CD8-positive, alpha-beta memory T cell (primary cell): ENCODE measurements around the gene AOPEP. TPM values are rescaled to one million over a fixed set of nuclear protein-coding genes. Genes with fewer than 3 reads are reported as not detected.

Experiments
- CTCF ChIA-PET: fragments of 350-600 bp; sonication (Branson Sonifier 250); formaldehyde crosslinking; loops from one replicate; lab custom pipeline; 2021; ENCODE audit warnings: antibody characterized with exemption; lab: Charles Lee
- POLR2A ChIA-PET: fragments of 350-600 bp; sonication (Branson Sonifier 250); formaldehyde crosslinking; loops from one replicate; lab custom pipeline; 2021; ENCODE audit warnings: antibody characterized with exemption; lab: Charles Lee
- DNase-seq, 5 donors: peaks; one replicate each; pipeline versions ENCODE4 v3.0.0 to v3.0.0-alpha.2; 2020 to 2022; ENCODE audit warnings: mixed read lengths in 1 of 5
- H3K27ac ChIP-seq: one replicate; pipeline ENCODE4 v1.7.0; 2013; ENCODE audit warnings: low read depth, mild to moderate bottlenecking, low read length, moderate library complexity
- H3K27me3 ChIP-seq: 2 replicates; pipeline ENCODE4 v1.7.0; 2013; ENCODE audit warnings: low read length, mild to moderate bottlenecking; ENCODE audit not compliant: insufficient read depth, poor library complexity, severe bottlenecking
- H3K36me3 ChIP-seq: 2 replicates; pipeline ENCODE4 v1.7.0; 2013; ENCODE audit warnings: mild to moderate bottlenecking, low read length, moderate library complexity; ENCODE audit not compliant: insufficient read depth
- H3K4me1 ChIP-seq: 2 replicates; pipeline ENCODE4 v1.7.0; 2013; ENCODE audit warnings: mild to moderate bottlenecking, low read length, moderate library complexity; ENCODE audit not compliant: insufficient read depth
- H3K4me3 ChIP-seq: 2 replicates; pipeline ENCODE4 v1.7.0; 2013; ENCODE audit warnings: mild to moderate bottlenecking, low read length
- H3K9me3 ChIP-seq: 2 replicates; pipeline ENCODE4 v1.7.0; 2013; ENCODE audit warnings: mild to moderate bottlenecking, low read length
- H3K27ac Mint-ChIP-seq, 8 donors: one replicate each; pipeline ENCODE4 v1.8.0; 2020 to 2021; ENCODE audit warnings: mixed read lengths in 8 of 8, mild to moderate bottlenecking in 6 of 8, inconsistent platforms in 3 of 8, moderate library complexity in 3 of 8
- H3K27me3 Mint-ChIP-seq, 2 donors: one replicate each; pipeline ENCODE4 v1.8.0; 2020 to 2021; ENCODE audit warnings: mixed read lengths in 2 of 2, mild to moderate bottlenecking in 1 of 2, moderate library complexity in 1 of 2
- H3K36me3 Mint-ChIP-seq, 3 donors: one replicate each; pipeline ENCODE4 v1.8.0; 2020 to 2021; ENCODE audit warnings: mixed read lengths in 3 of 3, inconsistent platforms in 1 of 3, mild to moderate bottlenecking in 1 of 3
- H3K4me1 Mint-ChIP-seq, 3 donors: one replicate each; pipeline ENCODE4 v1.8.0; 2020 to 2021; ENCODE audit warnings: mixed read lengths in 3 of 3, inconsistent platforms in 1 of 3, mild to moderate bottlenecking in 1 of 3
- H3K4me3 Mint-ChIP-seq, 7 donors: one replicate each; pipeline ENCODE4 v1.8.0; 2020 to 2021; ENCODE audit warnings: mixed read lengths in 7 of 7, mild to moderate bottlenecking in 6 of 7, moderate library complexity in 4 of 7, inconsistent platforms in 2 of 7
- H3K9me3 Mint-ChIP-seq, 5 donors: one replicate each; pipeline ENCODE4 v1.8.0; 2020 to 2022; ENCODE audit warnings: mixed read lengths in 5 of 5, mild to moderate bottlenecking in 3 of 5, moderate library complexity in 2 of 5, inconsistent platforms in 1 of 5
- polyA plus RNA-seq: library from polyadenylated mRNA; unstranded; fragments of 300-500 nt; fragmentation: Illumina TruSeq; gene quantifications from one replicate; pipeline ENCODE4 v1.2.3, GENCODE V29; 2021
- total RNA-seq, 2 experiments: library from RNA; stranded (reverse); gene quantifications; one replicate each; pipeline ENCODE4 v1.2.3, GENCODE V29; 2021

Gene AOPEP
- total and polyA plus RNA-seq, 3 experiments from 2014 or later, result 4.2 to 7.1 (median 6.9) TPM

GRCh38 chr9:94907264-94907936, 180.9 kb downstream of the AOPEP start:
- H3K4me3 Mint-ChIP-seq, result no peak overlapping the region
- peaks cover 0 to 3% (median 0%) of the 10 kb centered on the region in 3 donors for H3K36me3 Mint-ChIP-seq
- Histone ChIP-seq H3K4me1 (no peaks in the 10 kb centered on the region), H3K27ac (no peak overlapping the region), H3K4me3 (no peak overlapping the region), H3K36me3 (no peaks in the 10 kb centered on the region), H3K9me3 (no peaks in the 10 kb centered on the region), H3K27me3 (no peaks in the 10 kb centered on the region)
- no peaks in the 10 kb centered on the region for H3K4me1 Mint-ChIP-seq
- POLR2A ChIA-PET, result no interaction called here
- no peaks in the 10 kb centered on the region for H3K27me3 Mint-ChIP-seq
- peak overlapping the region in 1 of 8 donors; percentile 7 for H3K27ac Mint-ChIP-seq
- CTCF ChIA-PET, result no interaction called here
- no peak for DNase-seq
- H3K9me3 Mint-ChIP-seq, result no peaks in the 10 kb centered on the region

GRCh38 chr9:94908011-94908563, 181.6 kb downstream of the AOPEP start:
- H3K4me1 ChIP-seq, result no peaks in the 10 kb centered on the region
- no peaks in the 10 kb centered on the region for H3K27me3 Mint-ChIP-seq
- H3K4me1 Mint-ChIP-seq, result no peaks in the 10 kb centered on the region
- H3K9me3 ChIP-seq, result no peaks in the 10 kb centered on the region
- no peak overlapping the region for H3K4me3 ChIP-seq
- DNase-seq, result peak in 1 of 5 donors; percentile 7
- no peak overlapping the region for H3K27ac ChIP-seq
- H3K36me3 ChIP-seq, result no peaks in the 10 kb centered on the region
- ChIA-PET POLR2A (no interaction called here), CTCF (no interaction called here)
- H3K4me3 Mint-ChIP-seq, result no peak overlapping the region
- no peaks in the 10 kb centered on the region for H3K9me3 Mint-ChIP-seq
- no peak overlapping the region for H3K27ac Mint-ChIP-seq
- H3K27me3 ChIP-seq, result no peaks in the 10 kb centered on the region
- peaks cover 0 to 3% (median 0%) of the 10 kb centered on the region in 3 donors for H3K36me3 Mint-ChIP-seq

GRCh38 chr9:94908583-94909249, 182.2 kb downstream of the AOPEP start:
- Histone ChIP-seq H3K36me3 (no peaks in the 10 kb centered on the region), H3K9me3 (no peaks in the 10 kb centered on the region), H3K4me1 (no peaks in the 10 kb centered on the region), H3K4me3 (no peak overlapping the region), H3K27me3 (no peaks in the 10 kb centered on the region), H3K27ac (no peak overlapping the region)
- no peak overlapping the region for H3K4me3 Mint-ChIP-seq
- CTCF ChIA-PET, result no interaction called here
- H3K27ac Mint-ChIP-seq, result no peak overlapping the region
- no peaks in the 10 kb centered on the region for H3K4me1 Mint-ChIP-seq
- H3K27me3 Mint-ChIP-seq, result no peaks in the 10 kb centered on the region
- POLR2A ChIA-PET, result no interaction called here
- H3K9me3 Mint-ChIP-seq, result no peaks in the 10 kb centered on the region
- DNase-seq, result no peak
- peaks cover 0 to 3% (median 0%) of the 10 kb centered on the region in 3 donors for H3K36me3 Mint-ChIP-seq

GRCh38 chr9:94909250-94909894, 182.9 kb downstream of the AOPEP start:
- POLR2A ChIA-PET, result no interaction called here
- Mint-ChIP-seq H3K36me3 (no peaks in the 10 kb centered on the region), H3K27me3 (no peaks in the 10 kb centered on the region), H3K27ac (no peak overlapping the region), H3K4me1 (no peaks in the 10 kb centered on the region), H3K9me3 (no peaks in the 10 kb centered on the region), H3K4me3 (no peak overlapping the region)
- H3K4me1 ChIP-seq, result no peaks in the 10 kb centered on the region
- no peaks in the 10 kb centered on the region for H3K36me3 ChIP-seq
- H3K27me3 ChIP-seq, result no peaks in the 10 kb centered on the region
- H3K27ac ChIP-seq, result no peak overlapping the region
- no peak overlapping the region for H3K4me3 ChIP-seq
- DNase-seq, result no peak
- CTCF ChIA-PET, result no interaction called here
- no peaks in the 10 kb centered on the region for H3K9me3 ChIP-seq

- Histone ChIP-seq H3K4me1 (no peaks in the 10 kb centered on the region), H3K27me3 (no peaks in the 10 kb centered on the region), H3K9me3 (no peaks in the 10 kb centered on the region), H3K36me3 (no peaks in the 10 kb centered on the region), H3K27ac (no peak overlapping the region), H3K4me3 (no peak overlapping the region)
- Mint-ChIP-seq H3K36me3 (no peaks in the 10 kb centered on the region), H3K4me3 (no peak overlapping the region), H3K9me3 (no peaks in the 10 kb centered on the region), H3K27ac (no peak overlapping the region), H3K4me1 (no peaks in the 10 kb centered on the region), H3K27me3 (no peaks in the 10 kb centered on the region)
- ChIA-PET CTCF (no interaction called here), POLR2A (no interaction called here)
- DNase-seq, result no peak
These were observed 183.6 kb downstream of the AOPEP start for GRCh38 chr9:94909965-94910730.

GRCh38 chr9:94911211-94911610, 184.7 kb downstream of the AOPEP start:
- no peak overlapping the region for H3K4me3 ChIP-seq
- no peaks in the 10 kb centered on the region for H3K9me3 ChIP-seq
- H3K4me3 Mint-ChIP-seq, result no peak overlapping the region
- no peaks in the 10 kb centered on the region for H3K36me3 ChIP-seq
- H3K4me1 ChIP-seq, result no peaks in the 10 kb centered on the region
- no peaks in the 10 kb centered on the region for H3K27me3 Mint-ChIP-seq
- peaks cover 0 to 5% (median 0%) of the 10 kb centered on the region in 3 donors for H3K36me3 Mint-ChIP-seq
- H3K27ac Mint-ChIP-seq, result no peak overlapping the region
- ChIA-PET CTCF (no interaction called here), POLR2A (interaction anchor here (0.6 kb wide), 1 partner anchor 15 kb away, joined by 3 read pairs; no protein-coding TSS in a partner anchor)
- no peak for DNase-seq
- H3K4me1 Mint-ChIP-seq, result no peaks in the 10 kb centered on the region
- H3K27ac ChIP-seq, result no peak overlapping the region
- no peaks in the 10 kb centered on the region for H3K27me3 ChIP-seq
- H3K9me3 Mint-ChIP-seq, result no peaks in the 10 kb centered on the region

- H3K9me3 ChIP-seq, result no peaks in the 10 kb centered on the region
- no peaks in the 10 kb centered on the region for H3K27me3 ChIP-seq
- CTCF ChIA-PET, result no interaction called here
- Mint-ChIP-seq H3K27me3 (no peaks in the 10 kb centered on the region), H3K27ac (no peak overlapping the region), H3K4me3 (no peak overlapping the region), H3K4me1 (no peaks in the 10 kb centered on the region), H3K36me3 (peaks cover 0 to 5% (median 0%) of the 10 kb centered on the region in 3 donors), H3K9me3 (no peaks in the 10 kb centered on the region)
- POLR2A ChIA-PET, result interaction anchor here (0.6 kb wide), 1 partner anchor 16 kb away, joined by 3 read pairs; no protein-coding TSS in a partner anchor
- no peaks in the 10 kb centered on the region for H3K4me1 ChIP-seq
- no peak overlapping the region for H3K4me3 ChIP-seq
- no peak overlapping the region for H3K27ac ChIP-seq
- no peak for DNase-seq
- H3K36me3 ChIP-seq, result no peaks in the 10 kb centered on the region
These were observed 185.6 kb downstream of the AOPEP start for GRCh38 chr9:94911986-94912635.
